Middle frontal gyrus (tissue), 1 donor: Measurements from ENCODE around the gene LHX4.

Experiments used
- DNase-seq: peaks from one replicate; pipeline ENCODE4 v3.0.0-alpha.2; 2015; ENCODE audit warnings: low spot score; ENCODE audit errors: extremely low spot score

The LHX4 gene

DNA sequence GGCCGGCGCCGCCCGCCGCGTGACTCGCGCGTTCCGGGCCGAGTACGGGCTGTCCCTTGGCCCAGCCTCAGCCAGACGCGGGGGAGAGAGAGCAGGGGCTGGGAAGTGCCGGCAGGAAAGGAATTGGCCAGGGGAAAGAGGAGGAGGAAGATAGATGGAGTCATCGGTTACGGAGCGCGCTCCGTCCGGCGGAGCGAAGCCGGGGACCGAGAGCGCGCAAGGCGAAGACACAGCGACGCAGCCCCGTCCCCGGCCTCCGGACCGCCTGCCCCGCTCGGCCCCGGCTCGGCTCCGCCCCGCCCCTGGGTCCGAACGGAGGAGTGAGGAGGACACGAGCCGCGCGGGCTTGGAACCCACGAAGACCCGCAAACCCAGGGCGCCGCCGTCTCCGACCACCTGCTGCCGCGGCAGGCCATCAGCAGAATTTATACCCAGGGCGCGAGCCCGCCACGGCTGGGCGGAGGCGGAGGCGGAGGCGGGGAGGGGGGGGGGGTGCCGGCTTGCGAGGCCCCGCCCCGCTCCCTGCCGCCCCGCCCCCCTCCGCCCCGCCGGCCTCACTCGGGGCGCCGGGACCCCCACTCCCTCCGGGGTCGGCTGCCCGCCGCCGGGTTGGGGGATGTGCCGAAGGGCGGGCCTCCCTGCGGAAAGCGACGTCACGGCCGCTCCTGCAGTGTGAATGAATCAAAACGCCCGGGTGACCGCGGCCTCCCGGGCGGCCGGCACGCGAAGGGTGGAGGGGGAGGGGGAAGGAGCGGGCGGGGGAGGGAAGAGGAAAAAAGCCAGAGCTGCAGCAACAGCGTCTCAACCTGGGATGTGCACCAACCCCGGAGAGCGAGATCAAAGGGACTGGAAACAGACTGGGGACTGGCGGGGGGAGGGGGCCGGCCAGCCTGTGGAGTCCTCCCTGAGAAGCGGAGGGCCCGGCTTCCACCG lies at the start of gene LHX4:
TSS of gene LHX4 (plus strand) at position 782 of the 933 bp plus-strand sequence. CDS start 266 bp downstream, outside the sequence.
- no peak for DNase-seq

GRCh38 chr1:180181048-180181447 lies 49.0 kb upstream of the LHX4 start:
- DNase-seq = no peak

GRCh38 chr1:180181996-180182642 lies 47.9 kb upstream of the LHX4 start:
- no peak for DNase-seq

- DNase-seq = no peak
These were observed 47.3 kb upstream of the LHX4 start for GRCh38 chr1:180182643-180183311.

GRCh38 chr1:180183426-180183825 lies 46.6 kb upstream of the LHX4 start:
- no peak for DNase-seq

DNA sequence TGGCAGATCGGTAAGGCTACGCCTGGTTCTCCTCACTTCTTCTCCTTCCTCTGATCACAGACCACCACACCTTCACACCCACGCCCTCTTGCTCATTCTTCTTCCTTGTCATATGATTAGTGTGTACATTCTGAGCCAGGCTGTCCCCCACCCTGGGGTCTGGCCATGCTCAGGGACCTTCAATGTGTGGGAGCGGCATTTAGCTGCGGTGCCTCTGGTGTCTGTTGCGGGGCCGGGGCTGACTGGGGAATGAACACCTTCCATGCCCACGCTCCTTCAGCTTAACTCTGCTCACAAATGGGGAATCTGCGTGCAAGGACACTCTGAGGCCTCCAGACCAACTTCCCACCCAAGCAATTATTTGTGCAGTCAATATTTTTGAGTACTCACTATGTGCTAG lies 46.0 kb upstream of the LHX4 start:
- DNase-seq = no peak

DNA sequence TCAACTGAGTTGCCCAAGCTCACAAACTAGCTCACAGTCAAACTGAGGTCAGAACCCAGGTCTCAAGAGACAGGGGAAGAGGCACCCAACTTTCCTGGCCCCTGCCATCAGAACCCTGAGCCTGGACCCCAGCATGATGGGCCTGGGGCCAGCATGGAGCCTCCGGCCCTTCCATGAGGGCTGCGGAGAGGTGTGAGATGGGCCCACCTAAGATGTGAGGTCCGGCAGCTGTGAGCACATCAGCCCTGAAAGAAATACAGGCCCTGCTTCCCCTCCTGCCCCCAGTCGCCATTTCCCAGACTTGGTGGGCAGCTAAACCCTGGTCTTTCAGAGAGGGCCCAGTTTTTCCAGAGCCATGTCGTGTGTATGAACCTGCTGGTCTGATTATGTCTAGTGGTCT lies 44.8 kb upstream of the LHX4 start:
- no peak for DNase-seq

DNA sequence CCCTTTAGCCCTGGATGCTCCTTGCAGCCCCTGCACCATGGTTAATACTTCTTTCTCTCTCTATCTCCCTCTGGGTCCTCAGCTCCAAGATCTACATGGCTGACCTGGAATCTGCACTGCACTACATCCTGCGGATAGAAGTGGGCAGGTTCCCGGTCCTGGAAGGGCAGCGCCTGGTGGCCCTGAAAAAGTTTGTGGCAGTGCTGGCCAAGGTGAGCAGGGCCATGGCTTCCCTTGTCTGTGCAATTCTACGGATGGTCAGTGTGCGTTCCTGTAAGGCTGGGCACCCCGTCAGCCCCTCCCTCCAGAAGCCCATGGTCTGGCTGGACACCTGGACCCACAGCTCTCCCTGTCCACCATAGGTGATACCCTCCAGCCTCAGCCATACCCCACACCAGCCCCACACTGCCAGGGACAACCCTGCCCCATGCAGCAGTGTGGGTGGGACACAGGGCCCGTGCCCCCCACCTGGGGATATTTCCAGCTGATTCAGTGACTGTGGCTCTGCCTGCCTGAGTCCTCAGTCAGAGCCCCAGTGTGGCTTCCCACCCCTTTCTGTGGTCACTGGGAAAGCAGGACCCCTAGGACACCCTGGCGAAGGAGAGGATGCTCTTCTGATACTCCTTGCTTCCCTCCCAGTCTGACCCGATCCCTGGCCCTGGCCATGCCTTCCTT lies 44.0 kb upstream of the LHX4 start:
- DNase-seq = no peak

DNA sequence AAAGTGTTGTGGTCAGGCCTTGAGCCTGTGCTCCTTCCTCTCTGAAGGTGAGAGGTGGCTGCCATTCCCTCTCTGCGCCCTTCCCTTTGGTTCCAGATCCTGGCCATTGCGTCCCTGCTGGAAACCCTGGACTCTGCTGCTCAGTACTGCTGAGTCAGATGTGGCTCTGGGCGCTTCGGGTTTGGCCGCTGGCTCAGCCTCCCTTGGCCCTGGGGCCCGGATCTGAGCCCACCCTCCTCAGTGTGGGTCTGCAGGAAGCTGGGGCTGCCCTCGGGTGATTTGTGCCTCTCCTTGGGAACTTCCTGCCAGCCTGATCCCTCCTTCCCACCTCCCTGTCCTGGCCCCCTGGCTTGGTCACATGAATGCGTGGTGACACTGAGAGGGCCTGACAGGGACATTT lies 43.2 kb upstream of the LHX4 start:
- no peak for DNase-seq

GRCh38 chr1:180187626-180188025 lies 42.4 kb upstream of the LHX4 start:
- no peak for DNase-seq

- no peak for DNase-seq
These were observed 42.0 kb upstream of the LHX4 start for GRCh38 chr1:180188091-180188506.

DNA sequence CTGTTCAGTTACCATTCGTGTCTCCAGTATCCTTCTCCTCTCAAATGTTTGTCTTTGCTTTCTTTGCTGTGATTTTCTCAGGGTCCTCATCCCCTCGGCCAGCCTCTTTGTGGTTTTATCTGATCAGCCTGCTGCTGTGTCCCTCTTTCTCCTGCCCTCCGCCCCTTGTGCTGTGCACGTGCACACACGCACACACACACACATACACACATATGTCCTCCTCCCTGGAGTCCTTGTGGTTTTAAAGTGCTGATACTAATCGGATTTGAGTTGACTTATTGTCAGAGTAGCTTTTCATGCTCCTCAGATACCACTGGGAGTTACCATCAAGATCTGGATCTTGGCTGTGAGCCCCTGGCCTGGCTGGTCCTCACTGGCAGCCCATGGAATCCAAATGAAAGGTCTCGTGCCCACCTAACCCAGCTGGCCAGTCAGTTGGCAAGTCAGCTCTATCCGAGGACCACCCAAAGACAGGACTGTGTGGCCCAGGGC lies 41.3 kb upstream of the LHX4 start:
- no peak for DNase-seq

GRCh38 chr1:180190091-180190490 lies 40.0 kb upstream of the LHX4 start:
- no peak for DNase-seq

GRCh38 chr1:180192172-180192571 lies 37.9 kb upstream of the LHX4 start:
- no peak for DNase-seq

DNA sequence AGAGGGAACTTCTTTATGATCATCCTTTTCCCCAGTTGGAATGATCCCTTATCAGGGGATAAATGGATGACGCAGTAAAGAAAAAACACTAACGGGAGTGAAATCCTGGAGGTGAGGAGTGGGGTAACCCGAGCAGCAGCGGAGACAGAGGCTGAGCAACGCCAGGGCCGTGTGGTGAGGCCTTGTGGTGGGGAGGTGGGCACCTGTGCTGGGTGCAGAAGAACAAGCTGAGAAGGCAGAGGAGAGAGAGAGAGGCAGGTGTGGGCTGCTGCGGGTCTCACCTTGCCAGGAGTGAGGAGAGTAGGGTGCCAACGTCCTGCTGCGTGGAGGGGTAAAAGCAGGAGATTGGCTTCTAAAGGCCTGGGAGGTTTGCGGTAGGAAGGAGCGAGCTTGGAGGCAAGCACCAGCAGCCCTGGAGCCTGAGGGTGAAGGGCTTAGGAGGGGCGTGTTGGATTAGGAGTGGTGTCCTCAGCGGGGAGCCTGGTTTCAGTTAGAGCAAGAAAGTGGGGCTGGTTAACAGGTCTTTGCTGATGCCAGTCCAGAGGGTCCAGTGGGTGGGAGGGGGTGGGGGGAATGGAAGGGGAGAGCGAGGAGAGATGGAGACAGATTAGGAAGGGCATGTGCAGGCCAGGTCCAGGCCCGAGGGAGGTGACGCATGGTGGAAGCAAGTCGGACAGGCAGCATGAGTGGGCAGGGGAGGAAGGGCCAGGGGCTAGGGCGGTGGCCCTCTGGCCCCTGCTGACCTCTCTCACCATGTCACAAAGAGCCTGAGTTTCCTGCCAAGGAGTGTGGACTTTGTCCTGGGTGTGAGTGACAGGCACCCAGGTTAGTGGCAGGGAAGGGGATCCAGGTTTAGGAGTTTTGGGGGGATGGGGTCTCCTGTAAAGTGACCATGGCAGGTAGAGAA lies 36.7 kb upstream of the LHX4 start:
- no peak for DNase-seq

DNA sequence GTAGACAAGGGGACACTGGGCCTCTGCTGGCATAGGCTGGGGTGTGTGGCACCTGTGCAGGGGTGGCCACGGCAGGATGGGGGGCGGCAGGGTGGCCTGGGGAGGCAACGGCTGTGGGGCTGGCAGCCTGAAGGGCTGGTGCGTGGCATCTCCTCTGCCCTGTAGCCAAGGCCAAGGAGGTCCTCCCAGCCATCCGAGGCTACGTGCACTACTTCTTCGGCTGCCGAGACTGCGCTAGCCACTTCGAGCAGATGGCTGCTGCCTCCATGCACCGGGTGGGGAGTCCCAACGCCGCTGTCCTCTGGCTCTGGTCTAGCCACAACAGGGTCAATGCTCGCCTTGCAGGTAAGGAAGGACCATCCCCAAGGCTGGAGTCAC lies 36.0 kb upstream of the LHX4 start:
- DNase-seq = no peak

- no peak for DNase-seq
These were observed 35.4 kb upstream of the LHX4 start for GRCh38 chr1:180194546-180195207.

DNA sequence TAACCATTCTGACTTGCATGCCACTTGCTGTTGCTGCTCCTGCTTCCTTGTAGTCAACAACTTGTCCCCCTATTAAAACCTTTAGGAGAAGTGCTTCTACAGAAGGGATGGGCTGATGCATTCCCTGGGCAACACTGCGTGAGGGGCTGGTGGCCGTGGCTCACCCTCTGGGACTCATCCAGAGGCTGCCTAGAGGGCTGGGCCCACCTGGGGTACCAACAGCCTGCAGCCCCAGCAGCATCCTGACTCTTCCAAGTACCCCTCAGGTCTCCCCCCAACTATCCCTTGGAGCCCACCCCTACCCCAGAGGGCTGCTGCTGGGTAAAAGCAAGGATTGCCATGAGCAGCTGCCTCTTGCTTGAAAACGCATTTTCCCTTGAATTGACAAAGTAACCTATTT lies 34.7 kb upstream of the LHX4 start:
- DNase-seq = no peak

GRCh38 chr1:180195916-180196315 lies 34.1 kb upstream of the LHX4 start:
- no peak for DNase-seq
